ENCODE data around the gene PARD6A.

- TF ChIP-seq ZNF404 (tag by site-specific recombination; IDR thresholded peaks at IDR 0.05): no peak
- TF ChIP-seq YY1 (tag by site-specific recombination; IDR thresholded peaks at IDR 0.05): no peak
- no peak for TF ChIP-seq ZNF362 (tag by site-specific recombination; IDR thresholded peaks at IDR 0.05)
- no peak for TF ChIP-seq ZBTB8A (tag by site-specific recombination; IDR thresholded peaks at IDR 0.05)
- TF ChIP-seq RBAK (tag by site-specific recombination; IDR thresholded peaks at IDR 0.05): no peak
- no peak for TF ChIP-seq INSM2 (tag by site-specific recombination; IDR thresholded peaks at IDR 0.05)
- no peak for TF ChIP-seq CTCF (tag by site-specific recombination; IDR thresholded peaks at IDR 0.05)
- TF ChIP-seq ZNF610 (tag by site-specific recombination; IDR thresholded peaks at IDR 0.05; ENCODE audit: borderline replicate concordance): no peak
- no peak for TF ChIP-seq KLF8 (tag by site-specific recombination; IDR thresholded peaks at IDR 0.05)
- TF ChIP-seq ZNF10 (tag by site-specific recombination; IDR thresholded peaks at IDR 0.05): no peak
These were observed 5.4 kb upstream of the PARD6A start for GRCh38 chr16:67655363-67655762.
